GM21381 (cell line): ENCODE results near the gene CCM2L.

Experiments
- ATAC-seq: cut with Tn5 transposase; IDR thresholded peaks from one replicate; pipeline ENCODE4 v1.9.1; 2021; ENCODE audit warnings: mild to moderate bottlenecking, moderate library complexity; ENCODE audit not compliant: unreplicated experiment

CCM2L gene

GRCh38 chr20:32056708-32057483 lies 46.7 kb downstream of the CCM2L start:
- no peak for ATAC-seq

DNA sequence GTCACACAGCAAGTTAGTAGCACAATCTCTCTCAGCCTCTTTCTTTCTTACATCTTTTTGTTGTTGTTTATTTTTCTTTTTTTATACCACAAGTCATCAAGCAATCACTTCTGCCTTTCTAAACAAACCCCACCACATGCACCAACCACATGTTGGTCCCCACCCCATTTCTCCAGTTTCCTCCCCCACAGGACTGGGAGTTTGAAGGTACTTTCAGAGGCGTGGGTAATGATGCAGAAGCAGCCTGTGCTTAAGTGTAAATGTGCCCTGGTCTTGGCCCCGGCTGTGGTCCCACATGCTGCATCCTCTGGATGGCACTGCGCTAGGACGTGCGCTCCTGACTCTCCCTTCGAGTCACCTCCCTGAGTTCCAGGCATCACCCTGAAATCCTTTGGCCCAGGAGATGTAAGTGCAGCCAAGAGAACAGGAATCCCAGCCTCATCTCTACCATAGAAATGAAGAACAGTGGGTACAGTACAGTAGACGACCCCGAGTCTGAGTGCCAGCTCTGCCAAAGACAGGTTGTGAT lies 47.5 kb downstream of the CCM2L start:
- no peak for ATAC-seq

DNA sequence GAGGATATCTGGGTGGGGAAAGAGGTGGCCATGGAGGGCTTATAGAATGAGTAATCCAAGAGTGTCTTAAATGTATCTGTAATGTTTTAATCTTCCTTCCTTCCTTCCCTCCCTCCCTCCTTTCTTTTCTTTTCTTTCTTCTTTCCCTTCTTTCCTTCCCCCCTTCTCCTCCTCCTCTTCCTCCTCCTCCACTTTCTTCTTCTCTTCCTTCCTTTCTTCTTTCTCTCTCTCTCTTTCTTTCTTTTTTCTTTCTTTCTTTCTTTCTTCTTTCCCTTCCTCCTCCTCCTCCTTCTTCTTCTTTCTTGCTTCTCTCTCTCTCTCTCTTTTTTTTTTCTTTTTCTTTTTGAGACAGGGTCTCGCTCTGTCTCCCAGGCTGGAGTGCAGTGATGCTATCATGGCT lies 49.0 kb downstream of the CCM2L start:
- ATAC-seq = no peak

DNA sequence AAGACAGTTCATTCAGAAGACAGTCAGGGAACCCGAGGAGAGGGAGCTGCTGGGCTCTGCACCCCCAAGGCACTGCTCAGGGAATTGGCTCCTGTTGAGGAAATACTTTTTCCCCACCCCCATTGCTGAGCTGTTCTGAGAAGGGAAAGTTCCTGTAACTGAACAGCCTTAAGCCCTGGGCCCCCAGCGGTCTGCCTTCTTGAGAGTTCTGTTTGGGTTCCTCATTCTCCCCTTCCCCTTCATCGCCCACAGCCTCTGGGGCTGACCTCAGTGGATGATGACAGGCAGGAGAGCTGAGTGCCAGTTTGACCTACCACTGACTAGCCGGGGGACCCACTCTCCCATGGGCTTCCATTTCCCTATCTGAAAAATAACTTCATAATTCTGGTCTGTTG lies 52.5 kb downstream of the CCM2L start:
- ATAC-seq = no peak

- ATAC-seq = no peak
Observed at GRCh38 chr20:32063695-32064094, 53.5 kb downstream of the CCM2L start.

DNA sequence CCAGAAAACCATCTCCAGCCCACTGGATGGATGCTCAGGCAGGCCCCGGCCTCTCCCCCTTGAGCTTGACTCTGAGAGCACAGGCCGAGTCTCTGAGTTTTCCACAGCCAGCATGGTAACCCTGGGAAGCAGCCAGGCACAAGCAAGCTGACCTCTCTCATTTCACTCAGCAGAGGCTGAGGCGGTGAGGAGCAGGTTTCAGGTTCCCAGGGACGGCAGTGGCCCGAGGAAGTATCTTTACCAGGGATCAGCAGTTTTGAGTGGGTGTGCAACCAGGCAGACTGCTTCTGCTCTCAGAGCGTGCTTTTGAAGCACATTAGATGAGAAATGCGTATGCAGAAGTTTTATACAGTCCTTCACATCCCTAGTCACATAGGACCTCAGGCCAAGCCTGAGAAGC lies 54.4 kb downstream of the CCM2L start:
- no peak for ATAC-seq

- ATAC-seq = no peak
Observed at GRCh38 chr20:32067234-32067821, 57.1 kb downstream of the CCM2L start.

GRCh38 chr20:32068174-32068573 lies 57.9 kb downstream of the CCM2L start:
- no peak for ATAC-seq

DNA sequence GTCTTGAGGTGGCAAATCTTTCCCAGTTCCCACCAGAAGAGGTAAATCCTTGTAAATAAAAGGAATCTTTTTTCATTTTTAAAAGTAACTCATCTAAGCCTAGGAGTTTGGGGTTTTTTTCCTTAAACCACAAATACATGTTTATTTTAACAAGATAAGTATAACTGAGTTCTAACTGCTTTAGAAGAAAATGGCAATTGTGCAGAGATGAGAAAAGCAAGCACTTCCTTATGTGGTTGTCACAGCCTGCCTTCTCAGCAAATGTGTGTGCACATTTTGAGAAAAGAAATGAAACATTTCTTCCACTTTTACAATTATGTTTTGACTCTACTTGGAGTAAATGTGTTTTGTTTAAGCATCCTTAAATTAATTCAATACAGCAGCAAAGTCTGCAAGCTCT lies 59.5 kb downstream of the CCM2L start:
- ATAC-seq = no peak

GRCh38 chr20:32070282-32070681 lies 60.0 kb downstream of the CCM2L start:
- ATAC-seq = no peak

DNA sequence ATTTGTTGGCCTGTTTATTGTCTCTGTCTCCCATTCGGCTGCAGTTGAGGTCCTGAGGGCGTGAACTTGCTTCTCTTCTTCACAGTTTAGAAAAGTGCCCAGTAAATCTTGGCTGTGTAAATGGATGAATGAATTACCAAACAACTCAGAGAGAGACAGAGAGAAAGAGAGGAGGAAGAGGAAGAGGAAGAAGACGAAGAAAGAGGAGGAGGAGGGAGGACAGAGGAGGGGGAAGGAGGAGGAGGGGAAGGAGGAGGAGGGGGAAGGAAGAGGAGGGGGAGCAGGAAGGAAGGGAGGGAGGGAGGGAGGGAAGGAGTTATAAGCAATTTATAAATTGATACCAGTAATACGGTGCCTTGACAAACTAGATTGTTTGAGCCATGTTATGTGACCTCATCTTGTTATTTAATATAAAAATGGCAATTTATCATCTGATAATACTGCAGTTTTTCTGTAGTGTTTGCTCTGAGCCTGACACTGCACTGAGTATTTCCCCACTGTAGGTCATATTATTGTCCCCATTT lies 60.5 kb downstream of the CCM2L start:
- ATAC-seq = no peak

- ATAC-seq = no peak
Observed at GRCh38 chr20:32071395-32072167, 61.3 kb downstream of the CCM2L start.

- ATAC-seq = no peak
Observed at GRCh38 chr20:32072168-32072750, 62.0 kb downstream of the CCM2L start.

- no peak for ATAC-seq
Observed at GRCh38 chr20:32075534-32075933, 65.3 kb downstream of the CCM2L start.

- no peak for ATAC-seq
Observed at GRCh38 chr20:32077190-32077589, 67.0 kb downstream of the CCM2L start.

- ATAC-seq = no peak
Observed at GRCh38 chr20:32078322-32078721, 68.1 kb downstream of the CCM2L start.

- no peak for ATAC-seq
Observed at GRCh38 chr20:32078791-32079190, 68.6 kb downstream of the CCM2L start.

- no peak for ATAC-seq
Observed at GRCh38 chr20:32079655-32080109, 69.4 kb downstream of the CCM2L start.

- no peak for ATAC-seq
Observed at GRCh38 chr20:32080783-32081182, 70.5 kb downstream of the CCM2L start.
